ENCODE results near the gene NRAP. TPM values are rescaled to one million over a fixed set of nuclear protein-coding genes. Genes with fewer than 3 reads are reported as not detected.

NRAP gene
- total and polyA plus RNA-seq, 2 experiments from 2014 or later, result not detected

GRCh38 chr10:113569576-113569975 lies 94.3 kb downstream of the NRAP start:
- no peak overlapping the region for H3K27ac ChIP-seq (ENCODE audit: low read depth)
- no peaks in the 10 kb centered on the region for H3F3A ChIP-seq (replicated peaks; ENCODE audit: low read depth)
- no peak overlapping the region for H3K4me3 Mint-ChIP-seq
- H2AFZ ChIP-seq, result no peak overlapping the region
- H3K36me3 ChIP-seq (ENCODE audit: insufficient read depth), result no peaks in the 10 kb centered on the region
- H3K27me3 Mint-ChIP-seq (ENCODE audit: insufficient read depth, low read depth, poor library complexity), result peaks cover 7% of the 10 kb centered on the region
- ATAC-seq, result no peak
- peaks cover 24% of the 10 kb centered on the region; the same call in 2 of the 3 replicates for H3K4me1 Mint-ChIP-seq
- no peak overlapping the region for H3K27ac Mint-ChIP-seq
- H3K4me1 ChIP-seq (ENCODE audit: insufficient read depth), result peaks cover 15% of the 10 kb centered on the region
- H4K20me1 ChIP-seq (replicated peaks; ENCODE audit: insufficient read depth), result no peaks in the 10 kb centered on the region
- H3K27me3 ChIP-seq (ENCODE audit: insufficient read depth), result no peaks in the 10 kb centered on the region
- no peaks in the 10 kb centered on the region for H3K36me3 Mint-ChIP-seq (ENCODE audit: low read depth)
- H3K9me2 ChIP-seq (ENCODE audit: insufficient read depth), result no peaks in the 10 kb centered on the region
- no peak overlapping the region for H3K4me2 ChIP-seq
- no peak for TF ChIP-seq NANOG (IDR thresholded peaks at IDR 0.05; ENCODE audit: borderline replicate concordance)
- TF ChIP-seq ETS1 (IDR thresholded peaks at IDR 0.05), result no peak
- TF ChIP-seq REST (IDR thresholded peaks at IDR 0.05; ENCODE audit: unreplicated experiment), result no peak
- no peak for TF ChIP-seq ZNF331 (CRISPR knock-in tag; IDR thresholded peaks at IDR 0.05; ENCODE audit: low read depth)
- TF ChIP-seq EZH2 (IDR thresholded peaks at IDR 0.05; ENCODE audit: low read depth, unreplicated experiment), result no peak
- no peak for TF ChIP-seq CREB1 (CRISPR knock-in tag; IDR thresholded peaks at IDR 0.05; ENCODE audit: low read depth)
- no peak for TF ChIP-seq JUNB (IDR thresholded peaks at IDR 0.05; ENCODE audit: unreplicated experiment)
- TF ChIP-seq STAT1 (IDR thresholded peaks at IDR 0.05; ENCODE audit: unreplicated experiment), result no peak
- no peak for TF ChIP-seq POLR2AphosphoS5 (IDR thresholded peaks at IDR 0.05; ENCODE audit: low read depth)
- no peak for TF ChIP-seq EZH2phosphoT487 (IDR thresholded peaks at IDR 0.05; ENCODE audit: unreplicated experiment)
- no peaks in the 10 kb centered on the region for H3K9me3 Mint-ChIP-seq
- H3K79me2 ChIP-seq (replicated peaks; ENCODE audit: insufficient read depth), result no peaks in the 10 kb centered on the region
- DNase-seq (ENCODE audit: low spot score), result no peak
- H3K4me3 ChIP-seq, result no peak overlapping the region

GRCh38 chr10:113566888-113567287 lies 97.0 kb downstream of the NRAP start:
- no peak for ATAC-seq
- Histone ChIP-seq H3K27me3 (ENCODE audit: insufficient read depth) (peaks cover 18% of the 10 kb centered on the region), H3F3A (replicated peaks; ENCODE audit: low read depth) (no peaks in the 10 kb centered on the region), H3K9me2 (ENCODE audit: insufficient read depth) (no peaks in the 10 kb centered on the region), H3K79me2 (replicated peaks; ENCODE audit: insufficient read depth) (no peaks in the 10 kb centered on the region), H3K4me3 (no peak overlapping the region), H3K4me1 (ENCODE audit: insufficient read depth) (peaks cover 19% of the 10 kb centered on the region; the same call in 1 of the 2 replicates), H3K4me2 (no peak overlapping the region), H3K36me3 (ENCODE audit: insufficient read depth) (no peaks in the 10 kb centered on the region), H4K20me1 (replicated peaks; ENCODE audit: insufficient read depth) (no peaks in the 10 kb centered on the region), H2AFZ (no peak overlapping the region), H3K27ac (ENCODE audit: low read depth) (no peak overlapping the region)
- no peak overlapping the region for H3K27ac Mint-ChIP-seq
- peaks cover 26% of the 10 kb centered on the region for H3K27me3 Mint-ChIP-seq (ENCODE audit: insufficient read depth, low read depth, poor library complexity)
- H3K9me3 Mint-ChIP-seq, result no peaks in the 10 kb centered on the region
- no peak for DNase-seq (ENCODE audit: low spot score)
- H3K4me3 Mint-ChIP-seq, result no peak overlapping the region
- no peaks in the 10 kb centered on the region for H3K36me3 Mint-ChIP-seq (ENCODE audit: low read depth)
- peaks cover 21% of the 10 kb centered on the region; the same call in 2 of the 3 replicates for H3K4me1 Mint-ChIP-seq
- TF ChIP-seq CREB1 (CRISPR knock-in tag; IDR thresholded peaks at IDR 0.05; ENCODE audit: low read depth), result no peak
- no peak for TF ChIP-seq NANOG (IDR thresholded peaks at IDR 0.05; ENCODE audit: borderline replicate concordance)
- TF ChIP-seq EZH2phosphoT487 (IDR thresholded peaks at IDR 0.05; ENCODE audit: unreplicated experiment), result no peak
- no peak for TF ChIP-seq CTCF (conservative IDR thresholded peaks at IDR 0.05; ENCODE audit: low read depth in 2 of 2)
- no peak for TF ChIP-seq JUNB (IDR thresholded peaks at IDR 0.05; ENCODE audit: unreplicated experiment)
- no peak for TF ChIP-seq STAT1 (IDR thresholded peaks at IDR 0.05; ENCODE audit: unreplicated experiment)
- TF ChIP-seq POLR2AphosphoS5 (IDR thresholded peaks at IDR 0.05; ENCODE audit: low read depth), result no peak
- TF ChIP-seq ZNF114 (CRISPR knock-in tag; IDR thresholded peaks at IDR 0.05), result no peak
- TF ChIP-seq ETS1 (IDR thresholded peaks at IDR 0.05), result no peak

All from GM23338 (cell line).